Measurements from ENCODE around the gene TMSB10. TPM values are rescaled to one million over a fixed set of nuclear protein-coding genes. Genes with fewer than 3 reads are reported as not detected.
"Not testable (repeated sequence)": the region's sequence is repeated elsewhere in the genome, so short reads cannot be mapped to it uniquely, and the experiment has no call there.

Gene TMSB10
- total and polyA plus RNA-seq, 2 donors (not counting 1 experiment from before 2014, with no cell fraction given) = 7,414 to 8,130 TPM

GRCh38 chr2:84942964-84943421 is 37.5 kb downstream of the TMSB10 start:
- no peak overlapping the region for H3K27ac ChIP-seq (ENCODE audit: insufficient read depth, low read length)
- no peaks in the 10 kb centered on the region for H3K79me2 ChIP-seq (ENCODE audit: control insufficient read depth, insufficient read depth, low read length)
- TF ChIP-seq EZH2 (IDR thresholded peaks at IDR 0.05; ENCODE audit: low read length, missing control alignments) = no peak
- no peak for TF ChIP-seq CTCF (conservative IDR thresholded peaks at IDR 0.05 in 1 of 2, IDR thresholded peaks at IDR 0.05 in 1 of 2; ENCODE audit: low read depth in 1 of 2, low read length in 2 of 2)
- H3K9ac ChIP-seq (ENCODE audit: insufficient read depth, low read length) = no peak overlapping the region
- H2AFZ ChIP-seq (ENCODE audit: low read length) = no peak overlapping the region
- H3K4me1 ChIP-seq (ENCODE audit: control insufficient read depth, extremely low read depth, insufficient read depth, low read length) = no peaks in the 10 kb centered on the region
- no peaks in the 10 kb centered on the region for H3K36me3 ChIP-seq (ENCODE audit: control insufficient read depth, insufficient read depth, low read length)
- no peak overlapping the region for H3K4me2 ChIP-seq (ENCODE audit: extremely low read depth, insufficient read depth, low read length)
- no peaks in the 10 kb centered on the region for H3K27me3 ChIP-seq (ENCODE audit: control insufficient read depth, insufficient read depth, low read length)
- no peaks in the 10 kb centered on the region for H3K9me3 ChIP-seq (ENCODE audit: control insufficient read depth, insufficient read depth, low read depth, low read length)
- H4K20me1 ChIP-seq (ENCODE audit: control insufficient read depth, extremely low read depth, insufficient read depth, low read length) = no peaks in the 10 kb centered on the region
- peak in 1 of 2 donors; percentile 47 for DNase-seq (ENCODE audit: low read depth in 2 of 2)
- H3K4me3 ChIP-seq (replicated peaks in 1 of 4; ENCODE audit: control extremely low read depth in 1 of 4, insufficient read depth in 1 of 4, low read depth in 3 of 4, low read length in 4 of 4) = no peak overlapping the region

- no peaks in the 10 kb centered on the region for H3K9me3 ChIP-seq (ENCODE audit: control insufficient read depth, insufficient read depth, low read depth, low read length)
- H4K20me1 ChIP-seq (ENCODE audit: control insufficient read depth, extremely low read depth, insufficient read depth, low read length) = no peaks in the 10 kb centered on the region
- no peak overlapping the region for H3K4me3 ChIP-seq (replicated peaks in 1 of 4; ENCODE audit: control extremely low read depth in 1 of 4, insufficient read depth in 1 of 4, low read depth in 3 of 4, low read length in 4 of 4)
- no peak for TF ChIP-seq EZH2 (IDR thresholded peaks at IDR 0.05; ENCODE audit: low read length, missing control alignments)
- TF ChIP-seq CTCF (conservative IDR thresholded peaks at IDR 0.05 in 1 of 2, IDR thresholded peaks at IDR 0.05 in 1 of 2; ENCODE audit: low read depth in 1 of 2, low read length in 2 of 2) = no peak
- no peak overlapping the region for H3K27ac ChIP-seq (ENCODE audit: insufficient read depth, low read length)
- no peak for DNase-seq (ENCODE audit: low read depth in 2 of 2)
- H3K9ac ChIP-seq (ENCODE audit: insufficient read depth, low read length) = no peak overlapping the region
- no peaks in the 10 kb centered on the region for H3K27me3 ChIP-seq (ENCODE audit: control insufficient read depth, insufficient read depth, low read length)
- no peaks in the 10 kb centered on the region for H3K79me2 ChIP-seq (ENCODE audit: control insufficient read depth, insufficient read depth, low read length)
- no peak overlapping the region for H2AFZ ChIP-seq (ENCODE audit: low read length)
- H3K4me1 ChIP-seq (ENCODE audit: control insufficient read depth, extremely low read depth, insufficient read depth, low read length) = no peaks in the 10 kb centered on the region
- no peaks in the 10 kb centered on the region for H3K36me3 ChIP-seq (ENCODE audit: control insufficient read depth, insufficient read depth, low read length)
- no peak overlapping the region for H3K4me2 ChIP-seq (ENCODE audit: extremely low read depth, insufficient read depth, low read length)
Observed at GRCh38 chr2:84944295-84944909, 38.9 kb downstream of the TMSB10 start.

GRCh38 chr2:84945838-84946203 is 40.4 kb downstream of the TMSB10 start:
- H3K36me3 ChIP-seq (ENCODE audit: control insufficient read depth, insufficient read depth, low read length); H3K79me2 ChIP-seq (ENCODE audit: control insufficient read depth, insufficient read depth, low read length); H3K27ac ChIP-seq (ENCODE audit: insufficient read depth, low read length); H3K4me3 ChIP-seq (replicated peaks in 1 of 4; ENCODE audit: control extremely low read depth in 1 of 4, insufficient read depth in 1 of 4, low read depth in 3 of 4, low read length in 4 of 4); DNase-seq (ENCODE audit: low read depth in 2 of 2); H3K27me3 ChIP-seq (ENCODE audit: control insufficient read depth, insufficient read depth, low read length); H3K9ac ChIP-seq (ENCODE audit: insufficient read depth, low read length); H4K20me1 ChIP-seq (ENCODE audit: control insufficient read depth, extremely low read depth, insufficient read depth, low read length); H2AFZ ChIP-seq (ENCODE audit: low read length); H3K4me2 ChIP-seq (ENCODE audit: extremely low read depth, insufficient read depth, low read length); H3K4me1 ChIP-seq (ENCODE audit: control insufficient read depth, extremely low read depth, insufficient read depth, low read length); H3K9me3 ChIP-seq (ENCODE audit: control insufficient read depth, insufficient read depth, low read depth, low read length): not testable (repeated sequence)
